Osteoblast (primary cell): ENCODE measurements around the gene BARHL1. TPM values are rescaled to one million over a fixed set of nuclear protein-coding genes. Genes with fewer than 3 reads are reported as not detected.

Experiments
- DNase-seq: peaks from one replicate; pipeline ENCODE4 v3.0.0; 2011; ENCODE audit warnings: low spot score, mixed read lengths; ENCODE audit not compliant: insufficient read length; ENCODE audit errors: missing footprints
- H2AFZ ChIP-seq: 2 replicates; pipeline ENCODE4 v1.6.0; 2011; ENCODE audit warnings: mild to moderate bottlenecking, low read length
- H3K27ac ChIP-seq: 2 replicates; pipeline ENCODE4 v1.5.1; 2011; ENCODE audit warnings: mild to moderate bottlenecking, low read depth, low read length, moderate library complexity
- H3K27me3 ChIP-seq: 2 replicates; pipeline ENCODE4 v1.6.0; 2012; ENCODE audit warnings: mild to moderate bottlenecking, control low read depth, inconsistent platforms, low read length, moderate library complexity; ENCODE audit not compliant: insufficient read depth
- H3K36me3 ChIP-seq: 2 replicates; pipeline ENCODE4 v1.5.1; 2011; ENCODE audit warnings: mild to moderate bottlenecking, low read length, control low read depth, moderate library complexity; ENCODE audit not compliant: insufficient read depth
- H3K4me1 ChIP-seq: 2 replicates; pipeline ENCODE4 v1.5.1; 2011; ENCODE audit warnings: mild to moderate bottlenecking, low read length, control low read depth, moderate library complexity; ENCODE audit not compliant: insufficient read depth
- H3K4me2 ChIP-seq: 2 replicates; pipeline ENCODE4 v1.6.0; 2011; ENCODE audit warnings: mild to moderate bottlenecking, low read length; ENCODE audit not compliant: insufficient read depth
- H3K4me3 ChIP-seq: fragments of 200-600 bp; sonication (generic); 3 replicates; pipeline ENCODE4 v1.5.1; 2012; ENCODE audit warnings: mild to moderate bottlenecking, low read length, inconsistent platforms; ENCODE audit not compliant: insufficient read depth
- H3K79me2 ChIP-seq: 2 replicates; pipeline ENCODE4 v1.6.0; 2012; ENCODE audit warnings: mild to moderate bottlenecking, low read length, control low read depth, inconsistent platforms; ENCODE audit not compliant: insufficient read depth
- H3K9me3 ChIP-seq: 2 replicates; pipeline ENCODE4 v1.5.1; 2011; ENCODE audit warnings: low read depth, low read length, control low read depth
- H4K20me1 ChIP-seq: 2 replicates; pipeline ENCODE4 v1.6.0; 2012; ENCODE audit warnings: mild to moderate bottlenecking, low read length, control low read depth; ENCODE audit not compliant: insufficient read depth
- total RNA-seq: library from RNA; depleted of rRNA; stranded (reverse); fragments of >200 nt; gene quantifications from 2 replicates; pipeline ENCODE4 v1.2.3, GENCODE V29; 2012
- TF ChIP-seq, protein P1 (sequence below): IDR thresholded peaks from 2 replicates; pipeline ENCODE4 v1.5.1; 2011; ENCODE audit warnings: mild to moderate bottlenecking, low read depth, low read length, moderate library complexity; ENCODE audit errors: extremely low read depth

BARHL1 gene
- total RNA-seq, 1 donor: not detected

GRCh38 chr9:132589148-132590036 lies 7.0 kb downstream of the BARHL1 start:
- DNase-seq: peak; percentile 89
- no peaks in the 10 kb centered on the region for H3K9me3 ChIP-seq
- peaks cover 50% of the 10 kb centered on the region for H4K20me1 ChIP-seq
- H3K4me3 ChIP-seq: no peak overlapping the region
- TF ChIP-seq, protein P1, sequence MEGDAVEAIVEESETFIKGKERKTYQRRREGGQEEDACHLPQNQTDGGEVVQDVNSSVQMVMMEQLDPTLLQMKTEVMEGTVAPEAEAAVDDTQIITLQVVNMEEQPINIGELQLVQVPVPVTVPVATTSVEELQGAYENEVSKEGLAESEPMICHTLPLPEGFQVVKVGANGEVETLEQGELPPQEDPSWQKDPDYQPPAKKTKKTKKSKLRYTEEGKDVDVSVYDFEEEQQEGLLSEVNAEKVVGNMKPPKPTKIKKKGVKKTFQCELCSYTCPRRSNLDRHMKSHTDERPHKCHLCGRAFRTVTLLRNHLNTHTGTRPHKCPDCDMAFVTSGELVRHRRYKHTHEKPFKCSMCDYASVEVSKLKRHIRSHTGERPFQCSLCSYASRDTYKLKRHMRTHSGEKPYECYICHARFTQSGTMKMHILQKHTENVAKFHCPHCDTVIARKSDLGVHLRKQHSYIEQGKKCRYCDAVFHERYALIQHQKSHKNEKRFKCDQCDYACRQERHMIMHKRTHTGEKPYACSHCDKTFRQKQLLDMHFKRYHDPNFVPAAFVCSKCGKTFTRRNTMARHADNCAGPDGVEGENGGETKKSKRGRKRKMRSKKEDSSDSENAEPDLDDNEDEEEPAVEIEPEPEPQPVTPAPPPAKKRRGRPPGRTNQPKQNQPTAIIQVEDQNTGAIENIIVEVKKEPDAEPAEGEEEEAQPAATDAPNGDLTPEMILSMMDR: no peak
- H3K4me1 ChIP-seq: no peaks in the 10 kb centered on the region
- peaks cover 79% of the 10 kb centered on the region for H3K27me3 ChIP-seq
- no peak overlapping the region for H3K27ac ChIP-seq
- no peak overlapping the region for H3K4me2 ChIP-seq
- H2AFZ ChIP-seq: no peak overlapping the region
- H3K79me2 ChIP-seq: no peaks in the 10 kb centered on the region
- peaks cover 4% of the 10 kb centered on the region for H3K36me3 ChIP-seq

DNA sequence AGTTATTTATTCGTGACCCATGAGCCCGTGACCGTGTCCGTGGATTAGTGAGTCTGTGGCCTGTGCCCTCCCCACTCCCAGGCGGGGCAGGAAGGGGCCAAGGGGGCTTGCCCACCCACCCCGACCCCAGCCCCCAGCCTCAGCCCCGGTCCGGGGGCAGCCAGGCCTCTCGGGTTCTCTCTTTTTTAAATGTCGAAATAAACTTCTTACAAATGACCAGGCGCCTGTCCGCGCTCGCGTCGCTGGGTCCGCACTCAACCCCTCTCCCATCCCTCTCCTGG lies 7.6 kb downstream of the BARHL1 start:
- peaks cover 4% of the 10 kb centered on the region for H3K36me3 ChIP-seq
- H3K4me2 ChIP-seq: no peak overlapping the region
- peaks cover 48% of the 10 kb centered on the region for H4K20me1 ChIP-seq
- H3K9me3 ChIP-seq: no peaks in the 10 kb centered on the region
- DNase-seq: peak; percentile 87
- H3K27me3 ChIP-seq: peaks cover 73% of the 10 kb centered on the region
- no peaks in the 10 kb centered on the region for H3K4me1 ChIP-seq
- no peak overlapping the region for H3K4me3 ChIP-seq
- H3K27ac ChIP-seq: no peak overlapping the region
- H3K79me2 ChIP-seq: no peaks in the 10 kb centered on the region
- H2AFZ ChIP-seq: no peak overlapping the region
- TF ChIP-seq, protein P1: no peak

GRCh38 chr9:132590318-132591182 lies 8.1 kb downstream of the BARHL1 start:
- peaks cover 49% of the 10 kb centered on the region for H4K20me1 ChIP-seq
- TF ChIP-seq, protein P1: no peak

DNA sequence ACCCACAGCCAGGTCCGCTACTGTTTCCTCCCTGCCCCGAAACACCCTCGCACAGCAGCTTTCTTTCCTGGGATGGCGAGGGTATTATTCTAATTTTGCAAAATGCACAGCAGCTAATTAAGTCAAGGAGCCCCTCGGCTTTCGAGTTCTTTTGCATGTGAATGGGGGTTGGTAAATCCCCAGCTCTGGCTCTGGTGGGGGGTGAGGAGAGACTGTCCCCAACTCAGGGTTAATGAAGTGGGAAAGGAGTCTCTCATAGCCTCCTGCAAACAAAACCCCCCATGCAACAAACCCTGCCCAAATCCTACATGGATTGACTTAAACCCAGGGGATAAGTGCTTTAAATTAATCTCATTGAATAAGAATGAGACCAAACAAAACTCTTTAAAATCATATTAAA lies 8.8 kb downstream of the BARHL1 start:
- H3K9me3 ChIP-seq: no peaks in the 10 kb centered on the region
- peak; percentile 92 for DNase-seq
- TF ChIP-seq, protein P1: no peak
- no peak overlapping the region for H3K4me3 ChIP-seq
- H3K4me1 ChIP-seq: no peaks in the 10 kb centered on the region
- no peak overlapping the region for H2AFZ ChIP-seq
- H3K27ac ChIP-seq: no peak overlapping the region
- H3K79me2 ChIP-seq: no peaks in the 10 kb centered on the region
- H3K4me2 ChIP-seq: no peak overlapping the region
- peaks cover 4% of the 10 kb centered on the region for H3K36me3 ChIP-seq
- peaks cover 60% of the 10 kb centered on the region for H3K27me3 ChIP-seq
- peaks cover 46% of the 10 kb centered on the region for H4K20me1 ChIP-seq

More at GRCh38 chr9:132590318-132591182, 8.1 kb downstream of the BARHL1 start:
- H2AFZ ChIP-seq: no peak overlapping the region
- peaks cover 4% of the 10 kb centered on the region for H3K36me3 ChIP-seq
- no peak overlapping the region for H3K4me2 ChIP-seq
- no peaks in the 10 kb centered on the region for H3K9me3 ChIP-seq
- DNase-seq: peak; percentile 79
- H3K79me2 ChIP-seq: no peaks in the 10 kb centered on the region
- no peaks in the 10 kb centered on the region for H3K4me1 ChIP-seq
- no peak overlapping the region for H3K4me3 ChIP-seq
- peaks cover 67% of the 10 kb centered on the region for H3K27me3 ChIP-seq
- H3K27ac ChIP-seq: no peak overlapping the region
